ENCODE results near the gene TAF11. TPM values are rescaled to one million over a fixed set of nuclear protein-coding genes. Genes with fewer than 3 reads are reported as not detected.

The TAF11 gene
- polyA plus RNA-seq, 3 donors: 22.9 to 29.9 (median 26.0) TPM

DNA sequence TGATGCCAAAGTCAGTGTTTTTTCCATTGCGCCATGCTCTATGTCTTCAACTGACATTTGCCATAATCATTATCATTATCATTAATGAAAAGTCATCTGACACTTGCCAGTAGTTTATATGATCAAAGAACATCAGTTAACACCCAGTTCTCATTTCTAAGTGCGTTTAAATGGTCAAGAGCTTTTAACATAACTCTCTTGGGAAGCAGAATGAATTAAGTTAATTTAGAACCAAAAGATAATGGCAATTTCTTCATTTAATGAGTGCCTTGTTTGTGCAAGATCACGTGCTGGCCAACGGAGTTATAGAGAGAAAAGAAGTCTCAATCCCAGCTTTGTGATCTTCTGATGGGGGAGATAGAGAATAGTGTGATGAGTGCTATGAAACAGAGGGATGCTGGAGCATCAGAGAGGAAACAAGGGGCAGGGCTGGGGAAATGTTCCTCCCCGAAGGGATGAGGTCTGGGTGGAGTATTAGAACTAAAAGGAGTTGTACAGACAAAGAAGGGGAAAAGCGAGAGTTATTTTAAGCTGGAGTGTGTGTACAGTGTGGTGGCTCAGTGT is 21.6 kb upstream of the TAF11 start:
- intact Hi-C loops (cut with micrococcal nuclease): no loop called here
- H3K27me3 Mint-ChIP-seq (ENCODE audit: low read depth in 3 of 3): no peaks in the 10 kb centered on the region
- Histone ChIP-seq H3K79me2 (ENCODE audit: insufficient read depth, low read length) (peaks cover 95% of the 10 kb centered on the region), H3K4me3 (replicated peaks in 1 of 3; ENCODE audit: low read depth in 2 of 3, low read length in 3 of 3) (no peak overlapping the region), H3K27ac (ENCODE audit: low read depth in 1 of 2, low read length in 2 of 2) (no peak overlapping the region), H2AFZ (ENCODE audit: insufficient read depth, low read depth, low read length, poor library complexity, severe bottlenecking) (no peak overlapping the region), H3K36me3 (replicated peaks in 1 of 2; ENCODE audit: control insufficient read depth in 1 of 2, insufficient read depth in 2 of 2, low read length in 2 of 2) (peaks cover 0 to 13% of the 10 kb centered on the region in 2 donors), H3K9me3 (replicated peaks in 1 of 2; ENCODE audit: control insufficient read depth in 1 of 2, insufficient read depth in 1 of 2, low read length in 2 of 2) (no peaks in the 10 kb centered on the region), H3K9ac (ENCODE audit: insufficient read depth, low read length, poor library complexity, severe bottlenecking) (no peak overlapping the region), H3K4me1 (ENCODE audit: control insufficient read depth in 1 of 2, insufficient read depth in 2 of 2, low read length in 2 of 2) (peaks cover 5 to 8% of the 10 kb centered on the region in 2 donors), H3K4me2 (replicated peaks; ENCODE audit: extremely low read depth, low read length, poor library complexity, severe bottlenecking) (no peak overlapping the region), H3K27me3 (ENCODE audit: control insufficient read depth in 2 of 2, insufficient read depth in 2 of 2, low read length in 2 of 2) (no peaks in the 10 kb centered on the region), H4K20me1 (ENCODE audit: insufficient read depth, low read length) (peaks cover 99% of the 10 kb centered on the region)
- peaks cover 42% of the 10 kb centered on the region for H3K4me1 Mint-ChIP-seq
- no peak for DNase-seq
- H3K27ac Mint-ChIP-seq: peak overlapping the region in 1 of 7 donors; percentile 22
- 97% methylated on average over 5 of the region's 6 CpGs for WGBS (ENCODE audit: insufficient coverage)
- TF ChIP-seq, protein P1, sequence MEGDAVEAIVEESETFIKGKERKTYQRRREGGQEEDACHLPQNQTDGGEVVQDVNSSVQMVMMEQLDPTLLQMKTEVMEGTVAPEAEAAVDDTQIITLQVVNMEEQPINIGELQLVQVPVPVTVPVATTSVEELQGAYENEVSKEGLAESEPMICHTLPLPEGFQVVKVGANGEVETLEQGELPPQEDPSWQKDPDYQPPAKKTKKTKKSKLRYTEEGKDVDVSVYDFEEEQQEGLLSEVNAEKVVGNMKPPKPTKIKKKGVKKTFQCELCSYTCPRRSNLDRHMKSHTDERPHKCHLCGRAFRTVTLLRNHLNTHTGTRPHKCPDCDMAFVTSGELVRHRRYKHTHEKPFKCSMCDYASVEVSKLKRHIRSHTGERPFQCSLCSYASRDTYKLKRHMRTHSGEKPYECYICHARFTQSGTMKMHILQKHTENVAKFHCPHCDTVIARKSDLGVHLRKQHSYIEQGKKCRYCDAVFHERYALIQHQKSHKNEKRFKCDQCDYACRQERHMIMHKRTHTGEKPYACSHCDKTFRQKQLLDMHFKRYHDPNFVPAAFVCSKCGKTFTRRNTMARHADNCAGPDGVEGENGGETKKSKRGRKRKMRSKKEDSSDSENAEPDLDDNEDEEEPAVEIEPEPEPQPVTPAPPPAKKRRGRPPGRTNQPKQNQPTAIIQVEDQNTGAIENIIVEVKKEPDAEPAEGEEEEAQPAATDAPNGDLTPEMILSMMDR (IDR thresholded peaks at IDR 0.05): no peak
- H3K4me3 Mint-ChIP-seq: no peak overlapping the region
- H3K36me3 Mint-ChIP-seq: peaks cover 7 to 13% of the 10 kb centered on the region in 2 donors
- peaks cover 0 to 1% (median 0%) of the 10 kb centered on the region in 7 donors for H3K9me3 Mint-ChIP-seq

DNA sequence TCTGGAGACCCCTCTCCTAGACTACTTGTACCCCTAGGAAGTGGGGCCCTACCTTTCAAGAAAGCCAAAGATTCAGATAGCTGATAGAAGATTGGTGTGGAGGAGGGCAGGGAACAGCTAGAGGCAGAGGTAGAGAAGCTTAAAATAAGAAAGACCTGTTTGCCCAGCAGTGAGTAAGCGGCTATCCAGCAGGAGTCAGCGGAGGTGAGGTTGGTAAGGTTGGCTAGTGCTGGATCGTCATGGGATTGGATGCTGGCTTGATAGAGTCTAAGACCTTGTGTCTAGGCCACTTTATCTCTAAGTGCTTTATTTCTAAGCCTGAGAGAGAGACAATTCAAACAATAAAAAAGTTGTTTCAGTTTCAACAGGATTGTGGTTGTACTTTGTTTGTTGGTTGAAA is 20.4 kb upstream of the TAF11 start:
- H3K4me3 Mint-ChIP-seq: no peak overlapping the region
- H3K9me3 Mint-ChIP-seq: peaks cover 0 to 2% (median 0%) of the 10 kb centered on the region in 7 donors
- H3K27me3 Mint-ChIP-seq (ENCODE audit: low read depth in 3 of 3): no peaks in the 10 kb centered on the region
- Histone ChIP-seq H3K9ac (ENCODE audit: insufficient read depth, low read length, poor library complexity, severe bottlenecking) (no peak overlapping the region), H3K4me3 (replicated peaks in 1 of 3; ENCODE audit: low read depth in 2 of 3, low read length in 3 of 3) (no peak overlapping the region), H3K79me2 (ENCODE audit: insufficient read depth, low read length) (peaks cover 97% of the 10 kb centered on the region), H3K36me3 (replicated peaks in 1 of 2; ENCODE audit: control insufficient read depth in 1 of 2, insufficient read depth in 2 of 2, low read length in 2 of 2) (peaks cover 0 to 13% of the 10 kb centered on the region in 2 donors), H3K27ac (ENCODE audit: low read depth in 1 of 2, low read length in 2 of 2) (peak overlapping the region in 1 of 2 donors; percentile 22), H3K9me3 (replicated peaks in 1 of 2; ENCODE audit: control insufficient read depth in 1 of 2, insufficient read depth in 1 of 2, low read length in 2 of 2) (no peaks in the 10 kb centered on the region), H3K27me3 (ENCODE audit: control insufficient read depth in 2 of 2, insufficient read depth in 2 of 2, low read length in 2 of 2) (no peaks in the 10 kb centered on the region), H4K20me1 (ENCODE audit: insufficient read depth, low read length) (peaks cover 96% of the 10 kb centered on the region), H3K4me2 (replicated peaks; ENCODE audit: extremely low read depth, low read length, poor library complexity, severe bottlenecking) (no peak overlapping the region), H3K4me1 (ENCODE audit: control insufficient read depth in 1 of 2, insufficient read depth in 2 of 2, low read length in 2 of 2) (peaks cover 5 to 8% of the 10 kb centered on the region in 2 donors), H2AFZ (ENCODE audit: insufficient read depth, low read depth, low read length, poor library complexity, severe bottlenecking) (no peak overlapping the region)
- intact Hi-C loops (cut with micrococcal nuclease): no loop called here
- WGBS (ENCODE audit: insufficient coverage): 100% methylated on average over 3 of the region's 3 CpGs
- peak overlapping the region in 2 of 7 donors; percentile 18 to 70 for H3K27ac Mint-ChIP-seq
- H3K36me3 Mint-ChIP-seq: peaks cover 7 to 18% of the 10 kb centered on the region in 2 donors
- no peak for DNase-seq
- TF ChIP-seq, protein P1 (IDR thresholded peaks at IDR 0.05): no peak
- H3K4me1 Mint-ChIP-seq: peaks cover 42% of the 10 kb centered on the region
